ENCODE results near the gene AHNAK2.

DNA sequence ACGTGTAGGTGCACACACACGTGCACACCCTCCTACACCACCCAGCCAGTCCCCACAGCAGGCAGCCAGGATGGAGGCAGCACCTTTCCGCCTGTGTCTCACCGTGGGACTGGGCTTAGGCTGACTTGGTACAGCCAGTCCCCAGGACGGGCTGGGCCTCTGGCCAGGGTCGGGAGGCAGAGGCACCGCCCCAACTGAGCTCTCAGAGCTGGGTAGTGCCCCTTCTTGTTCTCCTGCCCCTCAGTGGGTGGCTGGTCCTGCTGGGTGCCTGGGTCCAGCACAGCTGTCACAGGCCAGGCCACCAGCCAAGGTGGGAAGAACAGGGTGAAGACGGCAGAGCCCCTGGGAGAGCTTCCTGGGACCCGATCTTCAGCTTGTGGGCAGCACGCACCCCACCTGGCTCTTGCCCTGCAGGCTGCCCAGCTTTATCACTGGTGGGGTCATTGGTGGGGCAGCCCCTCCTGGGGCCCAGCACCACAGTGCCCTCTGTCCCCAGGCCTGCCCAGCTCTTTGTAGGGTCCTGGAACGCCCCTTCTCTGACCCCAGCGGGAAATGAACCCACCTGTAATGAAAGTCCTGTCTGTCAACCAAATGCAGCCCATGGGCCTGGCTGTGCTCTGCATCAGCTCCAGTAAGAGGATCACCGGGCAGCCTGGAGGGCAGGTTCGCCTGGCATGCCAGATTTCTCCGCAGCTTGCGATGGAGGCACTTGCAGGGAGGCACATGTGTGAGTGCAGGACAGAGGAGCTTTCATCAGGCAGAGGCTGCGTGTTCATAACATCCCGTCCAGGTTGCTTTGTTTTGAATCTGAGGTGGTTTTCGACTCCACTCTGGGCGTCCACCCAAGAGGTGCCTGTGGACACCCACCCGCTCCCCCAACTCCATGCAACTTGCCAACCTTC is 28.0 kb upstream of the AHNAK2 start:
- TF ChIP-seq, protein P1, sequence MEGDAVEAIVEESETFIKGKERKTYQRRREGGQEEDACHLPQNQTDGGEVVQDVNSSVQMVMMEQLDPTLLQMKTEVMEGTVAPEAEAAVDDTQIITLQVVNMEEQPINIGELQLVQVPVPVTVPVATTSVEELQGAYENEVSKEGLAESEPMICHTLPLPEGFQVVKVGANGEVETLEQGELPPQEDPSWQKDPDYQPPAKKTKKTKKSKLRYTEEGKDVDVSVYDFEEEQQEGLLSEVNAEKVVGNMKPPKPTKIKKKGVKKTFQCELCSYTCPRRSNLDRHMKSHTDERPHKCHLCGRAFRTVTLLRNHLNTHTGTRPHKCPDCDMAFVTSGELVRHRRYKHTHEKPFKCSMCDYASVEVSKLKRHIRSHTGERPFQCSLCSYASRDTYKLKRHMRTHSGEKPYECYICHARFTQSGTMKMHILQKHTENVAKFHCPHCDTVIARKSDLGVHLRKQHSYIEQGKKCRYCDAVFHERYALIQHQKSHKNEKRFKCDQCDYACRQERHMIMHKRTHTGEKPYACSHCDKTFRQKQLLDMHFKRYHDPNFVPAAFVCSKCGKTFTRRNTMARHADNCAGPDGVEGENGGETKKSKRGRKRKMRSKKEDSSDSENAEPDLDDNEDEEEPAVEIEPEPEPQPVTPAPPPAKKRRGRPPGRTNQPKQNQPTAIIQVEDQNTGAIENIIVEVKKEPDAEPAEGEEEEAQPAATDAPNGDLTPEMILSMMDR (IDR thresholded peaks at IDR 0.05): no peak
- no peak for TF ChIP-seq POLR2A (IDR thresholded peaks at IDR 0.05)

Data from testis (tissue), 2 donors.